HG03159 (cell line): ENCODE data around the gene FCRLB.
A peak's percentile ranks its signal among the peaks of the same experiment; 100 is the strongest.
"Not testable (repeated sequence)": the region's sequence is repeated elsewhere in the genome, so short reads cannot be mapped to it uniquely, and the experiment has no call there.

Source experiments
- ATAC-seq: cut with Tn5 transposase; IDR thresholded peaks from one replicate; pipeline ENCODE4 v1.9.1; 2021; ENCODE audit warnings: mild to moderate bottlenecking, moderate library complexity; ENCODE audit not compliant: unreplicated experiment

FCRLB gene, protein sequence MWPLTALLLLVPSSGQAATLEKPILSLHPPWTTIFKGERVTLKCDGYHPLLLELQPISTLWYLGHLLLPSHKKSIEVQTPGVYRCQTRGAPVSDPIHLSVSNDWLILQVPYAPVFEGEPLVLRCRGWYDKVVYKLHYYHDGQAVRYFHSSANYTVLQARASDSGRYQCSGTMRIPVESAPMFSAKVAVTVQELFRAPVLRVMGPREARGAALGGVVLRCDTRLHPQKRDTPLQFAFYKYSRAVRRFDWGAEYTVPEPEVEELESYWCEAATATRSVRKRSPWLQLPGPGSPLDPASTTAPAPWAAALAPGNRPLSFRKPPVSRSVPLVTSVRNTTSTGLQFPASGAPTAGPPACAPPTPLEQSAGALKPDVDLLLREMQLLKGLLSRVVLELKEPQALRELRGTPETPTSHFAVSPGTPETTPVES

GRCh38 chr1:161720956-161721737 lies at the start of gene FCRLB:
TSS of gene FCRLB (plus strand) at chr1:161721544. CDS start at chr1:161722673, 1,129 bp downstream.
- ATAC-seq, result no peak

DNA sequence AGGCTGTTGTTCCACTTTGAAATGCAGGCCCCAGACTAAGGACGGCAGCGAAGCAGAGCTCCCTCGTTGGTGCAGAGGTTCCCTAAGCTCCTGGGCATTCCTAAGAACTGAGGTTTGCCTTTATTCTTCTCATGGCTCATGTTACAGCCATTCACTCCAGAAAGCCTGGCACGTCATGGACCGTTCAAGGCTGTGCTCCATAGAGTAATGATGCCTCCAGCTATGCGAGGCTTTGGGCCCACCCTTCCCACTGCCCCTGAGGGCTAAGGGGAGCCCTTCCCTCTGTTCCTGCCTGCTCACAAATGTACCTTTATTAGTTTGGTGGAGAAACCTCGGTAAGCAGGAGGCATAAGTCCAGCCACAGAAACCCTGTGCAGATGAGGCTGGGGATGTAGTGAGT lies 47.9 kb upstream of the FCRLB start:
- not testable (repeated sequence) for ATAC-seq

- ATAC-seq, result not testable (repeated sequence)
These were observed 46.9 kb upstream of the FCRLB start for GRCh38 chr1:161674447-161674846.

GRCh38 chr1:161674908-161675307 lies 46.4 kb upstream of the FCRLB start:
- ATAC-seq, result not testable (repeated sequence)

DNA sequence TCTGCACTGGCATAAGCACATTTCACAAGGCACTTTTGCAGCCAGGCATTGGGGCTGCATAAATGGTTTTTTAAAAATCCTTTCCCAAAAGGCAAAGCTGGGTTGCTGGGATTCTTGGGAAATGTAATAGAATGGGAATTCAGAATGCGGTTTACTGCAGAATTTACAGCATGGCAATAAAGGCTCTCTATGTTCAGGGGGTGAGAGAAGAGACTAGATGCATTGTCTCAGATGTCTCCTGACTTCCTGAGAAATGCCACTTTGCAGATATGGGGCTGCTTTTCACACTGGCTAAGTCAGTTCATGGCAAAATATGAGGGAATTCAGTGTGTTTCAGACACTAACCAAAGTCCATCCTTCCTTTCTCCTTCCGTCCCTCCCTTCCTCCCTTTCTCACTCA lies 44.9 kb upstream of the FCRLB start:
- ATAC-seq, result no peak

- ATAC-seq, result no peak
These were observed 44.2 kb upstream of the FCRLB start for GRCh38 chr1:161676958-161677689.

- ATAC-seq, result no peak
These were observed 42.8 kb upstream of the FCRLB start for GRCh38 chr1:161678500-161678899.

DNA sequence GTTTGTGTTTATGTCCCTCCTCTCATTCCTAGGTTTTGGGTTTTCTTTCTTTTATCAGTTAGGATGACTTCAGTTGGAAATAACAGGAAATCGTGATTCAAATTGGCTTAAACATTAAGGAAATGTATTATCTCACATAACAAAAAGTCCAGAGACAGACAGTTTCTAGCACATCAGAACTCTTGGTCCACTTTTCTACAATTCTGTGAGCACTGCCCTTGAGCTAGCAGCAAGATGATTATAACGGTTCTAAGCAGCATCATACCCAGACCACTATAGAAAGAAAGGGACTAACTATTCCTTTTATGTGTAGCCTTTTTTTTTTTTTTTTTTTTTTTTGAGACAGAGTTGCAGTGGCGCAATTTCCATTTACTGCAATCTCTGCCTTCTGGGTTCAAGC lies 39.5 kb upstream of the FCRLB start:
- no peak for ATAC-seq

DNA sequence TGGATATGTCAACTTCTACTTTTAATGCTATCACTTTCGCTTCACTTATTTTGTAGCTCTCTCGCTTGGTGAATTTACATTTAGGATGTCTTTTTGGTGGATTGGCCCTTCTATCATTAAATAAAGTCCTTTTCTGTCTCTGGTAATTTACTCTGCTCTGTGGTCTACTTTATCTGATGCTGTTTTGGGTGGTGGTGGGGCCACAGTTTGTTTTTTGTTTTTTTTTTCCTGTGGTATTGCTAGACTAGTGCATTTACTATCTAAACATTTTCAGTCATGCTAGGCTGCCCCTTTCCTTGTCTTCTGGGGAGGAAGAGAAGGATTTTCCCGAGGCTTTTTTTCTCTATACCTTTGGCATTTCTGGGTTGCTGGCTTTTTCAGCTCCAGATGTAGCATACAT lies 32.4 kb upstream of the FCRLB start:
- no peak for ATAC-seq

- ATAC-seq, result no peak
These were observed 29.5 kb upstream of the FCRLB start for GRCh38 chr1:161691846-161692245.

GRCh38 chr1:161693020-161693712 lies 28.2 kb upstream of the FCRLB start:
- ATAC-seq, result not testable (repeated sequence)

- ATAC-seq, result not testable (repeated sequence)
These were observed 23.0 kb upstream of the FCRLB start for GRCh38 chr1:161698302-161698701.

DNA sequence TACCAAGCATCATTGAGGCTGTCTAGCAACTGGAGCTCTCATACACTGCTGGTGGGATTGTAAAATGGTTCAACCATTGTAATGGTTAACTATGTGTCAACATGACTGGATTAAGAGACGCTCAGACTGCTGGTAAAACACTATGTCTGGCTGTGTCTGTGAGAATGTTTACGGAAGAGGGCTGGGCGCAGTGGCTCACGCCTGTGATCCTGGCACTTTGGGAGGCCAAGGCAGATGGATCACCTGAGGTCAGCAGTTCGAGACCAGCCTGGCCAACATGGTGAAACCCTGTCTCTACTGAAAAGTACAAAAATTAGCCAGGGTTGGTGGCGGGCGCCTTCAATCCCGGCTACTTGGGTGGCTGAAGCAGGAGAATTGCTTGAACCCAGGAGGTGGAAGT lies 19.1 kb upstream of the FCRLB start:
- no peak for ATAC-seq

DNA sequence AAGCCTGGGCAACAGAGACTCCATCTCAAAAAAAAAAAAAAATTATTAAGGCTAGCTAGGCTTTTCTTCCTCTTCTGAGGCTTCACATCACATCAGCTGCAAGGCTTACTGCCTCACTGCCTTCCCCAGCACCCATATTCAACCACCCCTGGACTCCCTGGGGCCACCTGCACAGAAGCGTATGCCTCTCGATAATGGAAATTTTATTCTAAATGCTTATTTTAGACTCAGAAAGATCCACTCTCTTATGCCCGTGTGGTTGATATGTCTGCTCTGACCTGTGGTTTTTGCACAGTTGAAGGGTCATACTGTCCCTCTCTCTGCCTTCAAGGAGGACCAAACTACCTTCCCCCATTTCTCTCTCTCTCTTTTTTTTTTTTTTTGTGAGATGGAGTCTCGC lies 15.8 kb upstream of the FCRLB start:
- peak; percentile 44 for ATAC-seq

- no peak for ATAC-seq
These were observed 15.2 kb upstream of the FCRLB start for GRCh38 chr1:161706113-161706481.

- ATAC-seq, result peak; percentile 66
These were observed 14.6 kb upstream of the FCRLB start, which contains the start of gene FCRLA for GRCh38 chr1:161706482-161707347. TSS of gene FCRLA (plus strand) at chr1:161707229. CDS start at chr1:161707265, 36 bp downstream.

- ATAC-seq, result no peak
These were observed 13.8 kb upstream of the FCRLB start for GRCh38 chr1:161707503-161707902.

GRCh38 chr1:161709373-161709772 lies 12.0 kb upstream of the FCRLB start:
- ATAC-seq, result no peak

GRCh38 chr1:161710560-161710959 lies 10.8 kb upstream of the FCRLB start:
- no peak for ATAC-seq
